T-cell (primary cell): ENCODE measurements around the gene KRTAP10-8. TPM values are rescaled to one million over a fixed set of nuclear protein-coding genes. Genes with fewer than 3 reads are reported as not detected.
"Not testable (repeated sequence)": the region's sequence is repeated elsewhere in the genome, so short reads cannot be mapped to it uniquely, and the experiment has no call there.

Source experiments
- ATAC-seq, 4 experiments: fragments of 200-7000 bp in 3 of 4; fragments of 150-1000 bp in 1 of 4; cut with Tn5 transposase; replicated peaks in 1 of 4; 1 replicate in 3 of 4; 2 replicates in 1 of 4; pipeline ENCODE4 v1.10.0; 2021; ENCODE audit warnings: moderate library complexity in 3 of 4, mild to moderate bottlenecking in 2 of 4, moderate number of reproducible peaks in 1 of 4
- CTCF ChIA-PET, 2 donors: fragments of 300-600 bp; sonication (Branson Sonifier 250); formaldehyde crosslinking; loops; one replicate each; lab custom pipeline; 2022; ENCODE audit warnings: antibody characterized with exemption in 2 of 2; lab: Charles Lee
- POLR2A ChIA-PET, 2 donors: fragments of 300-600 bp; sonication (Branson Sonifier 250); formaldehyde crosslinking; loops; one replicate each; lab custom pipeline; 2022; ENCODE audit warnings: antibody characterized with exemption in 2 of 2; lab: Charles Lee
- DNase-seq, 35 experiments: peaks; one replicate each; pipeline versions ENCODE4 v3.0.0 to v3.0.0-alpha.2; 2013 to 2023
- H3K27ac ChIP-seq: one replicate; pipeline ENCODE4 v1.5.1; 2013; ENCODE audit warnings: low read length
- H3K27me3 ChIP-seq, 2 experiments: replicated peaks in 1 of 2; 1 replicate in 1 of 2; 2 replicates in 1 of 2; pipeline versions ENCODE4 v1.6.1 to v1.7.0; 2013; ENCODE audit warnings: low read length in 1 of 2, mixed read lengths in 1 of 2; ENCODE audit not compliant: control insufficient read depth in 2 of 2, insufficient read depth in 2 of 2; ENCODE audit errors: extremely low read depth in 1 of 2
- H3K36me3 ChIP-seq, 2 donors: 1 replicate in 1 of 2; 2 replicates in 1 of 2; pipeline versions ENCODE4 v1.6.1 to v1.7.0; 2013; ENCODE audit warnings: low read length in 1 of 2; ENCODE audit not compliant: control insufficient read depth in 2 of 2, insufficient read depth in 1 of 2; ENCODE audit errors: extremely low read depth in 1 of 2
- H3K4me1 ChIP-seq, 2 experiments: 1 replicate in 1 of 2; 2 replicates in 1 of 2; pipeline versions ENCODE4 v1.6.1 to v1.7.0; 2013; ENCODE audit warnings: low read length in 2 of 2, mixed read lengths in 1 of 2; ENCODE audit not compliant: insufficient read depth in 2 of 2, control insufficient read depth in 1 of 2; ENCODE audit errors: extremely low read depth in 1 of 2
- H3K4me3 ChIP-seq, 2 donors: 1 replicate in 1 of 2; 2 replicates in 1 of 2; pipeline versions ENCODE4 v1.5.1 to v1.7.0; 2013; ENCODE audit warnings: mild to moderate bottlenecking in 2 of 2, low read length in 1 of 2, moderate library complexity in 1 of 2; ENCODE audit not compliant: control insufficient read depth in 1 of 2; ENCODE audit errors: extremely low read depth in 1 of 2
- H3K9me3 ChIP-seq: 2 replicates; pipeline ENCODE4 v1.7.0; 2013
- H3K27ac Mint-ChIP-seq, 2 donors: one replicate each; pipeline ENCODE4 v1.8.0; 2020 to 2021; ENCODE audit warnings: mild to moderate bottlenecking in 2 of 2, mixed read lengths in 2 of 2
- H3K27me3 Mint-ChIP-seq, 2 donors: one replicate each; pipeline ENCODE4 v1.8.0; 2021 to 2022; ENCODE audit warnings: mixed read lengths in 2 of 2
- H3K36me3 Mint-ChIP-seq: one replicate; pipeline ENCODE4 v1.8.0; 2021; ENCODE audit warnings: mixed read lengths
- H3K4me1 Mint-ChIP-seq, 3 donors: one replicate each; pipeline ENCODE4 v1.8.0; 2020 to 2022; ENCODE audit warnings: mixed read lengths in 3 of 3, mild to moderate bottlenecking in 1 of 3
- H3K4me3 Mint-ChIP-seq, 3 donors: one replicate each; pipeline ENCODE4 v1.8.0; 2020 to 2022; ENCODE audit warnings: mild to moderate bottlenecking in 3 of 3, mixed read lengths in 3 of 3, moderate library complexity in 3 of 3
- H3K9me3 Mint-ChIP-seq, 3 donors: one replicate each; pipeline ENCODE4 v1.8.0; 2020 to 2022; ENCODE audit warnings: mixed read lengths in 3 of 3
- WGBS: methylation state at CpG from one replicate; pipeline ENCODE4 v1.1.5; 2013; ENCODE audit warnings: missing lambda C conversion rate; ENCODE audit not compliant: insufficient coverage; 5-methylcytosine and 5-hydroxymethylcytosine counted together
- total RNA-seq, 35 experiments: library from RNA in 6 of 35; stranded (reverse) in 6 of 35; fragments of 120-200 nt in 1 of 35; gene quantifications; one replicate each; pipeline versions ENCODE4 v1.2.1 to v1.2.4 and lab custom pipeline; 2013 to 2026

Gene KRTAP10-8
- total RNA-seq, 5 donors from 2014 or later (not counting 1 experiment from before 2014, with no cell fraction given): not detected

DNA sequence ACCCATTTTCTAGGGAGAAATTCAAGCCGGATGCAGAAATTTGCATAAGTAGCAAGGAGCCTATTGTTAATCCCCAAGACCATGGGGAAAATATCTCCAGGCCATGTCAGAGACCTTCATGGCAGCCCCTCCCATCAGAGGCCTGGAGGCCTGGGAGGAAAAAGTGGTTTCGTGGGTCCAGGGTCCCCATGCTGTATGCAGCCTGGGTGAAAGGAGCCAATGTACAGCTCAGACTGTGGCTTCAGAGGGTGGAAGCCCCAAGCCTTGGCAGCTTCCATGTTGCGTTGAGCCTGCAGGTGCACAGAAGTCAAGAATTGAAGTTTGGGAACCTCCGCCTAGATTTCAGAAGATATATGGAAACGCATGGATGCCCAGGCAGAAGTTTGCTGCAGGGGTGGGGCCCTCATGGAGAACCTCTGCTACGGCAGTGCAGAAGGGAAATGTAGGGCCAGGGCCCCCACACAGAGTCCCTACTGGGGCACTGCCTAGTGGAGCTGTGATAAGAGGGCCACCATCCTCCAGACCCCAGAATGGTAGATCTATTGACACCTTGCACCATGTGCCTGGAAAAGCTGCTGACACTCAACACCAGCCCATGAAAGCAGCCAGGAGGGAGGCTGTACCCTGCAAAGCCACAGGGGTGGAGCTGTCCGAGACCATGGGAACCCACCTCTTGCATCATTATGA, 1.6 kb upstream of the KRTAP10-8 start:
- H3K27me3 ChIP-seq, H3K9me3 ChIP-seq, H3K4me1 Mint-ChIP-seq, H3K4me3 ChIP-seq, H3K36me3 ChIP-seq, POLR2A ChIA-PET, H3K27ac Mint-ChIP-seq, CTCF ChIA-PET, H3K36me3 Mint-ChIP-seq, H3K27me3 Mint-ChIP-seq, H3K4me1 ChIP-seq, DNase-seq, H3K4me3 Mint-ChIP-seq, H3K27ac ChIP-seq, ATAC-seq: not testable (repeated sequence)
- WGBS: 91% methylated on average over 5 of the region's 7 CpGs
- H3K9me3 Mint-ChIP-seq: peaks cover 12 to 32% (median 16%) of the 10 kb centered on the region in 3 donors

DNA sequence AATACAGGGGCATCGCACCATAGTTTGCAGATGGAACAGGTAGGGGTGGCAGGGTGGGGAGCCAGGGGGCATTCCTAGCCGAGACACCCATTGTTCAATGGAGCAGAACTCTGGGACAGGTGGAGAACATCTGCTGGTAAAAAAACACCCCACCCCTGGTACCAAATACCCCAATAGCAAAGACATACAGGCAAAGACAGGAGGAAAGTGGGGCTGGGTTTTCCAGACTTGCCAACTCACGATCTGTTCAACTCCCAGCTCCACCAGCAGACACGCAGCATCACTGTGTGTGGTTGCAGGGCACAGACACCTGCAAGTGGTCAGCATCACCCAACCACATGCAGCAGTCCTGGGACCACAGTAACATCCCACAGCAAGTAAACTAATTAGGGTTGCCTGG, 328 bp upstream of the KRTAP10-8 start:
- H3K4me1 Mint-ChIP-seq: peaks cover 11 to 18% (median 16%) of the 10 kb centered on the region in 3 donors
- Histone ChIP-seq H3K9me3 (no peaks in the 10 kb centered on the region), H3K4me1 (peaks cover 0 to 10% of the 10 kb centered on the region in 2 experiments), H3K27me3 (peaks cover 0 to 9% of the 10 kb centered on the region in 2 experiments), H3K4me3 (no peak overlapping the region), H3K27ac (no peak overlapping the region), H3K36me3 (no peaks in the 10 kb centered on the region)
- ChIA-PET POLR2A (no interaction called here), CTCF (no interaction called here)
- no peak overlapping the region for H3K27ac Mint-ChIP-seq
- ATAC-seq: no peak
- 94% methylated on average over 2 of the region's 4 CpGs for WGBS
- peaks cover 4% of the 10 kb centered on the region in 2 donors for H3K27me3 Mint-ChIP-seq
- no peak overlapping the region for H3K4me3 Mint-ChIP-seq
- DNase-seq: no peak
- H3K9me3 Mint-ChIP-seq: peaks cover 12 to 28% (median 16%) of the 10 kb centered on the region in 3 donors
- peaks cover 5% of the 10 kb centered on the region for H3K36me3 Mint-ChIP-seq

DNA sequence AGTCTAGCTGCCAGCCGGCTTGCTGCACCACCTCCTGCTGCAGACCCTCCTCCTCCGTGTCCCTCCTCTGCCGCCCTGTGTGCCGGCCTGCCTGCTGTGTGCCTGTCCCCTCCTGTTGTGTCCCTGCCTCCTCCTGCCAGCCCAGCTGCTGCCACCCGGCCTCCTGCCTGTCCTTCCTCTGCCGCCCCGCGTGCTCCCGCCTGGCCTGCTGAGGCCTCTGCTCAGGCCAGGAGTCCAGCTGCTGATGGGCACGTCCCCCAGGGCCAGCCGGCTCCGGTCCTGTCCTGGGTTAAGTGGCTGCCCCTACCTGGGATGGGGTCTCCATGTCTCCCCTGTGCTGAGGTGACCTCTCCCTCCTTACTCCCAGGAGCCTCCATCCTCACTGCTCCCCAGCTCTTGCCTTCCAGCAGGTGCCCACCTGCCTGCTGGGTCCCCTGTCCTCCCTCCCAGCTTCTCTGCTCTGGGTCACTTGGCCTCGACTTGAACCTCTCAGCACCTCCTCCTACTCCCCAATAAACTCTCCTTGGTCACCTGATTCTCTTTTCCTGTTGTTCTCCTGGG, 870 bp downstream of the KRTAP10-8 start:
- DNase-seq: no peak
- H3K36me3 Mint-ChIP-seq: peaks cover 4% of the 10 kb centered on the region
- peaks cover 22 to 30% (median 28%) of the 10 kb centered on the region in 3 donors for H3K4me1 Mint-ChIP-seq
- no peak for ATAC-seq
- Histone ChIP-seq H3K36me3 (no peaks in the 10 kb centered on the region), H3K27me3 (peaks cover 0 to 9% of the 10 kb centered on the region in 2 experiments), H3K4me1 (peaks cover 4 to 22% of the 10 kb centered on the region in 2 experiments), H3K9me3 (no peaks in the 10 kb centered on the region), H3K27ac (no peak overlapping the region), H3K4me3 (no peak overlapping the region)
- ChIA-PET POLR2A (no interaction called here), CTCF (no interaction called here)
- 83% methylated on average over 12 of the region's 13 CpGs for WGBS
- H3K4me3 Mint-ChIP-seq: no peak overlapping the region
- peak overlapping the region in 1 of 2 donors; percentile 52 for H3K27ac Mint-ChIP-seq
- H3K9me3 Mint-ChIP-seq: peaks cover 12 to 27% (median 16%) of the 10 kb centered on the region in 3 donors
- peaks cover 1 to 2% of the 10 kb centered on the region in 2 donors for H3K27me3 Mint-ChIP-seq

DNA sequence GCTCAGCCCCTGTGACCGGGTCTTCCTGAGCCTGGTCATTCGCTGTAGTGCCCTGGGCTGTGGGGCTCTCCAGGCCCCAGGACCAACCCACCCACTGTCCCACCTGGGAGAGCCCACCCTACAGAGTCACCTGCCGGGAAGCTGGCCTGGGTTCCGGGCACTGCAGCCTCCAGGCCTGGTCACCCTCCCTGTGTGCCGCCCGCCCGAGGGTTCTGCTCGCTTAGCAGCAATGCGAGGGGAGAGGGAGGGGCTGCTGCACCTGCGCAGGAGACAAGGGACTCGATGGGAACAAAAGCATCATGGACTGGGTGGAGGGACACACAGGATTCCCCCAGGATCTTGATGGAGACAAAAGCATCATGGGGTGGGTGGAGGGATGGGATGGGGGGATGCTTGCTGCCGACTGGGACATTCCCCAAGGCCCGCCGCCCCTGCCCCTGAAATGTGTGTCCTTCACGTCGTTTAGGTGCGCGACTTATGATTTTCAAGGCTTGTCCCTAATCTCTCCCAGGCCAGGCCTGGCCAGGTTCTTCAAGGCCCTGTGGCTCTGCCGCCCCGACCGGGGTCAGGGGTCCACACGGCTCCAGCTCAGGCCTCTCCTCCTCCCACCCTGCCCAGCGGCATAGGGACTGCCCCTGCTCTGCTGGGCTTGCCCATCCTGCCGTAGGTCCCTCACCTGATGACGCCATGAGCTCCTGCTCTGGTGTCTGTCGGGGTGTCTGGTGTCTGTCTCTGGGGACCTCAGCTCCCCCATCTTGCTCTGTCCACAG, 1.7 kb downstream of the KRTAP10-8 start:
- Mint-ChIP-seq H3K36me3 (peaks cover 4% of the 10 kb centered on the region), H3K4me3 (no peak overlapping the region), H3K4me1 (peaks cover 30 to 38% (median 36%) of the 10 kb centered on the region in 3 donors), H3K27me3 (no peaks in the 10 kb centered on the region), H3K9me3 (peaks cover 12 to 27% (median 16%) of the 10 kb centered on the region in 3 donors), H3K27ac (no peak overlapping the region)
- ChIA-PET POLR2A (no interaction called here), CTCF (no interaction called here)
- DNase-seq: no peak
- H3K27me3 ChIP-seq: peaks cover 0 to 9% of the 10 kb centered on the region in 2 experiments
- no peak for ATAC-seq
- no peaks in the 10 kb centered on the region for H3K36me3 ChIP-seq
- peaks cover 11 to 31% of the 10 kb centered on the region in 2 experiments for H3K4me1 ChIP-seq
- no peak overlapping the region for H3K27ac ChIP-seq
- H3K9me3 ChIP-seq: no peaks in the 10 kb centered on the region
- 93% methylated on average over 25 of the region's 26 CpGs for WGBS
- H3K4me3 ChIP-seq: no peak overlapping the region

DNA sequence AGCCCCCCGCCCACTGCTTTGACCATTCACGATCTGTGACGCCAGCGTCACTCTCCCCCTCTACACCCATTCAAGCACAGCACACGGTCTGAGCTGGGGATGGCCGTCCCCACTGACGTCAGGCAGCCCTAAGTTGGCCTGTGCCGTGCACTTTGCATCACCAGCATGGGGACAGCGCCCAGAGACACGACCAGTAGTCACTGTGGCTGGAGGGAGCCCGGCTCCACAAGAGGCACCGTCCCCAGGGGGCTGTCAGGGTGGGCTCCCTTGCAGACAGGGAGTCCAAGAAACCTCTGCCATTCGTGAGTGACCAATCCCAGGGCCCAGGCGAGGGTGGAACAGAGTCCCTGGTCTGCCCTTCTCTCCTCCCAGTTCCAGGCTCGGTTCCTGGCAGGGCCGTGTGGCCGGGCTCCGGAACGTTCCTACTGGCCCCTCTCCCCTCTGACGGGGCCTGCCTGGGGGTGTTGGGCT, 2.3 kb downstream of the KRTAP10-8 start:
- CTCF ChIA-PET: no interaction called here
- Mint-ChIP-seq H3K4me1 (peaks cover 36 to 44% (median 42%) of the 10 kb centered on the region in 3 donors), H3K4me3 (no peak overlapping the region), H3K36me3 (peaks cover 7% of the 10 kb centered on the region), H3K27me3 (no peaks in the 10 kb centered on the region), H3K27ac (no peak overlapping the region), H3K9me3 (peaks cover 10 to 25% (median 14%) of the 10 kb centered on the region in 3 donors)
- Histone ChIP-seq H3K36me3 (no peaks in the 10 kb centered on the region), H3K9me3 (no peaks in the 10 kb centered on the region), H3K27me3 (peaks cover 0 to 9% of the 10 kb centered on the region in 2 experiments), H3K4me3 (no peak overlapping the region), H3K4me1 (peaks cover 15 to 37% of the 10 kb centered on the region in 2 experiments), H3K27ac (no peak overlapping the region)
- 85% methylated on average over 14 of the region's 20 CpGs for WGBS
- no peak for DNase-seq
- no peak for ATAC-seq
- POLR2A ChIA-PET: no interaction called here

DNA sequence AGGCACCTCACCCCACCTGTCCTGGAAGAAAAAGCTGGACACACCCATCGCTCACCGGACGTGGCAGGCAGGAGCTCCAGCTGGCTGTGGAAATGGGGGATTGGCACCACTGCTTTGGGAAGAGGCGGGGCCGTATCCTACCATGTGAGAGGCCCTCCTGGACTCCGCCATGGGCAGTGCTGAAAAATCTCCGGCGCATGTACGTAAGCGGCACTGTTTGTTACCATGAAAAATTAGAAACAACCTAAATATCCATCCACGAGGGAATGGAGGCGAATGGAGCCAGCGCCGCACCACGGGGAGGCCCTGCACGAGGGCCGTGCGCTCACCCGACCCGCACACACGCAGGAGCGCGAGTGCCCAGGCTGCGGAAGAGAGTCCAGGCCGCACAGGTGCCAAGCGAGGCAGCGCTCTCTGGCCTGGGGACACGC, 3.1 kb downstream of the KRTAP10-8 start:
- H3K27ac ChIP-seq: no peak overlapping the region
- no peak for DNase-seq
- Mint-ChIP-seq H3K9me3 (peaks cover 11 to 25% (median 12%) of the 10 kb centered on the region in 3 donors), H3K27ac (no peak overlapping the region), H3K4me3 (no peak overlapping the region), H3K27me3 (no peaks in the 10 kb centered on the region), H3K4me1 (peaks cover 44 to 52% (median 50%) of the 10 kb centered on the region in 3 donors), H3K36me3 (peaks cover 11% of the 10 kb centered on the region)
- H3K36me3 ChIP-seq: no peaks in the 10 kb centered on the region
- ATAC-seq: no peak
- peaks cover 0 to 9% of the 10 kb centered on the region in 2 experiments for H3K27me3 ChIP-seq
- 94% methylated on average over 10 of the region's 28 CpGs for WGBS
- ChIA-PET POLR2A (no interaction called here), CTCF (no interaction called here)
- H3K4me3 ChIP-seq: no peak overlapping the region
- H3K9me3 ChIP-seq: peaks cover 5% of the 10 kb centered on the region
- peaks cover 17 to 42% of the 10 kb centered on the region in 2 experiments for H3K4me1 ChIP-seq
